HG03066 (cell line): ENCODE measurements around the gene CRACR2B.

Experiments used
- ATAC-seq: cut with Tn5 transposase; IDR thresholded peaks from one replicate; pipeline ENCODE4 v1.9.1; 2021; ENCODE audit warnings: low read depth; ENCODE audit not compliant: unreplicated experiment

The CRACR2B gene

DNA sequence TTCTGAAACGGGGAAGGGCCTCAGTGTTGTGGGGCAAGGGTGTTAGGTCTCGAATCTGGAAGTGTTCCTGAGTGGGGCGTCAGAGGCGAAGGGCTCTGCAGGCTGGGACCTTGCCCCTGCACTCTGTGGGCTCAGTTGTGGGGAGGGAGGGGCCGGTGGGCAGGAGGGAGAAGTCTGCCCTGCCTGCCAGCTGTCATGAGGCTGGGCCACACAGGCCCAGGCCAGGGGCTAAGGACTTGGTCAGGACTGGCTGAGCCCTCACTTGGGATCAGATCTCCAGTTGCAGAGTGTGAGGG is at the start of gene CRACR2B:
Gene CRACR2B (plus strand): TSS at position 23 of the 296 bp plus-strand sequence. CDS start 689 bp downstream, outside the sequence.
- no peak for ATAC-seq

- ATAC-seq, result no peak
Measured at GRCh38 chr11:778976-779954, 48.5 kb upstream of the CRACR2B start.

DNA sequence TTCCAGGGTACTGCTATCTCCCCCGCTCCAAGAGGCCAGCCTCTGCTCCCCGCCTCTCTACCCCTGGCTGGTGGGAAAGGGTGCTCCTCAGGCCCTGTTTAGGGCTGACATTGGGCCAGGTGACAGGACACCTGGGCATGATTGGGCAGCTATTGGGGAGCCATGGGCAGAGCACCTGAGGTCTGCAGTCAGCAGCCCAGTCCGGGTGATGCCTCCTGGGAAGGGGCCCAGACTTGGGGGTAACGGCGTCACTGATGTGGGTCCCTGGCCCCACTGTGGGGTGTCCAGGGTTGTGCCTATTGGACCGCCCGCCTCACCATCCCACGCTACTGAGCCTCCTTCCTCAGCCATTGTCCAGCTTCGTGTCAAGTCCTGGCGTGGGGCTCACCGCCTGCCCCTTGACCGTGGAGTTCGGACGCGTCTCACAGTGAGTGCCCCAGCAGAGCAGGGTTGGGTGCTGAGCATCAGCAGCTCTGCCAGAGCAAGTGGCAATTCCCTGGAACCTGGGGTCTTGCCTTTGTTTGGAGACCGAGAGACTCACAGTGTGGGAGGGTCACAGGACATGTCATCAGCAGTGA is 47.7 kb upstream of the CRACR2B start:
- no peak for ATAC-seq

DNA sequence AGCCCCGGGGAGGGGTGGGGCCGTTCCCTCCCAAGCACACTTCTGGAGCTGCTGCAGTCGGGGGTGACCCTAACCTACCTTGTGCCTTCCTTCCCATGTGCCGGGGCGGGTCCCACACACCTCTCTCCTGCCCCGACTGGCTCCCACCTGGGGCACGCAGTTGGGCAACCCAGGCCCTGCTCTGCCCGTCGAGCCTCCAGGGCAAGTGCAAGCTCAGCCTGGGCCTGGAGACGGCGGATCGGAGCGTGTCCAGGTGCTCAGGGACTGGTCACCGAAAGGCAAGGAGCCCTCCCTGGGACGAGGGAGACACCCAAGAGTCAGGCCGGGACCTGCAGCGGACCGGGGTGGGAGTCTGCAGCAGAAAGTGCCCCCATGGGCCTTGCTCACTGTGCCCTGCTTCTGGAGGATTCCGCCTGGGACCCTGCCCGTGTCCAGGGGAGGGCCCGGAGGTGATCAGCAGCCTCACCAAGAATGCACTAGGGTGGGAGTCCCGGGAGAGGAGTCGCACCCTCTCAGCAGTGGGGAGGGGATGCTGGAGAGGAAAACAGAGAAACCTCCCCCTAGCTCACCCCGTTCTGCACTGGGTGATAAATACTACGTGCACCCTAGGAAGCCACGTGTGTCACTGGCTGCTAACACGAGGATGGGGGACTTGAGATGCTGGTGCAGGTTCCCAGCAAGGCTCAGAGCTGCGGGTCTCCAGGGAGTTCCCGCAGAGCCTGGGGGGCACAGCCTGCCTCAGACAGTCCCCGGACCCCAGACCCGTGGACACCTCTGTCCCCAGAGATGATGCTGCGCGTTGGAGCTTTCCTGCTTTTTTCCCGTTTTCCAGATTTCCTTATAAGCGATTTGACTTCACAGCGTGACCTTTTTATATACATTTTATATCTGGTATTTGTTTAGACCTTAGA is 45.2 kb upstream of the CRACR2B start:
- no peak for ATAC-seq

DNA sequence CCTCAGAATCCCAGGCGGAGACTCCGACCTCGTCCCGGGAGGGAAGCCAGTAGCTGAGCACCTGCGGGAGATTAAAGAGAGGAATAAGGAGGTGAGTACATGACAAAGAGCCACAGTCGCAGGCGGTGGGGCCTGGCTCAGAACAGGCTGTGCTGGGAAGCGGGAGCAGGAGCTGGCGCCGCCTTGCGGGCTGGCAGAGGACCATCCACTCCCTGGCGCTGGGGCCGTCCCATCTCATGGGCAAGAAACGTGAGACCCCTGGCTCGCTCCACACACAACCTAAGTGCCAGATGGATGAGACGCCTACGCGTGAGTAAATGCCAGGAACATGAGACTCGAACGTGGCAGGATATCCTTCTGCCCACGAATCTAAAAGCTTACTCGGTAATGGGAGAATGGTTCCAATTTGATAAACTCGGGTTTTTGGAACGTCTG is 44.1 kb upstream of the CRACR2B start:
- no peak for ATAC-seq

DNA sequence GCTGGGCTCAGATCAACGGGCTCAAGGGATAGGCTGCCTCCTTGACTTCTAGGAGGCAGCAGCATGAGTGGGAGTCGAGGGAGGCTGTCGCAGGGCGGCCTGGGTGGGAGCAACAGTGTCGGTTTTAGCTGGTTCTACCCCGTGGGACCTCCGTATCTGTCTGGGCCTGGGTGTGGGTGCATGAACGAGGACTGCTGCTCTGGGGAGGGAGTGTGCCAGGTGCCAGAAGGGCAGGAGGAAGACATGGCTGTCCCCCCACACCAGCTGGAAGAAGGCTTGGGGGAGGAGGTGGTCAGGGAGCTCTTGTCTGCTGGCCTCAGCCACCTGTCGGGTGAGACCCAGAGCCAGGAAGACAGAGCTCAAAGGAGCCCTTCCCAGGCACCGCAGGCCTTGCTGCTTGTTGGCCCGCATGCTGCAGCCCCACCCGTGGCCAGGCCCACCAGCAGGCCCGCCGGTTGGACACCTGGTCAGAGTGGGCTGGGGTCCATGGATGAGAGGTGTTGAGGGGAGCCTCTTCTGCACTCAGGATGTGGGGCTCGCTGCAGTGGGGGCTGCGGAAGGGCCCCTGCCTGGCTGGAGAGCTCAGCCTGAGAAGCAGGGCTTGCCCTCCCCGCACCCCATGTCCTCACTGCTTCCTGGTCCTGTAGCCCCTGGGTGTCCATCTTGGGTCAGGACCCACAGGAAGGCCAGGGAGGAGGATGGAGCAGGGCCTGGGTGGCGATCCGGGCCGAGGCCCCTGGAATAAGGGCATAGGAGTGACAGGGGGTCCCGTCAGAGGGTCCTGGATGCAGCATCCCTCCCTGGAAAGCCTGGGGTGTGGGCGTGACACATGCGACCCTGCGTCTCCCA is 41.3 kb upstream of the CRACR2B start:
- no peak for ATAC-seq

DNA sequence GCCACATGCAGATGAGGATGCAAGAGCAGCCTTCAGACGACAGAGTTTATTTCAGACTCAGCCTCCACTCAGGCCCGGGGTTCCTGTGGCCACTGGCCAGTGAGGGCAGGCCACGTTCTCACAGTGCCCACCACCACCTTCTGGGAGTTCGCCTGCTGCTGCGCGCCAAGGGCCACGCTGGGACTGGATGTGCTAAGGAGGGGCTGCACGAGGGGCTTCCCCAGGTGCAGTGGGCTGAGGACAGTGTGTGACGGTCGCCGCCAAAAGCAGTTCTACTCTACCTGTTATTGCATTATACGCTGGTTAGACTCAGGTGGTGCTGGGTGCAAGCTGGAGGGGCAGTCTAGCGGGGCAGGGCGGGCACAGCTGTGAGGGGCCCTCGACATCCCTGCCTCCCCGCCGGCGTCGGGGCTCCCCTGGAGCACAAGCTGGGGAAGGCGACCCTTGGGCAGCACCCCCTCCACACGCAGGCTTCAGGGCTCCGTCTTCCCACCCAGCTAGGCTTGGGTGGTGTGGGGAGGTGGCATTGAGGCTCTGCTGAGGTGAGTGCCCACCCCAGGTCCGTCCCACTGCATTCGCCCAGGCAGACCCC is 40.5 kb upstream of the CRACR2B start:
- no peak for ATAC-seq

- no peak for ATAC-seq
Measured at GRCh38 chr11:788009-788640, 39.6 kb upstream of the CRACR2B start.

- ATAC-seq, result no peak
Measured at GRCh38 chr11:788953-789940, 38.5 kb upstream of the CRACR2B start.

- ATAC-seq, result no peak
Measured at GRCh38 chr11:789943-790342, 37.8 kb upstream of the CRACR2B start, which contains the start of gene CEND1. Gene CEND1 (minus strand): TSS chr11:790090. CDS start chr11:788576, 1,514 bp downstream.

DNA sequence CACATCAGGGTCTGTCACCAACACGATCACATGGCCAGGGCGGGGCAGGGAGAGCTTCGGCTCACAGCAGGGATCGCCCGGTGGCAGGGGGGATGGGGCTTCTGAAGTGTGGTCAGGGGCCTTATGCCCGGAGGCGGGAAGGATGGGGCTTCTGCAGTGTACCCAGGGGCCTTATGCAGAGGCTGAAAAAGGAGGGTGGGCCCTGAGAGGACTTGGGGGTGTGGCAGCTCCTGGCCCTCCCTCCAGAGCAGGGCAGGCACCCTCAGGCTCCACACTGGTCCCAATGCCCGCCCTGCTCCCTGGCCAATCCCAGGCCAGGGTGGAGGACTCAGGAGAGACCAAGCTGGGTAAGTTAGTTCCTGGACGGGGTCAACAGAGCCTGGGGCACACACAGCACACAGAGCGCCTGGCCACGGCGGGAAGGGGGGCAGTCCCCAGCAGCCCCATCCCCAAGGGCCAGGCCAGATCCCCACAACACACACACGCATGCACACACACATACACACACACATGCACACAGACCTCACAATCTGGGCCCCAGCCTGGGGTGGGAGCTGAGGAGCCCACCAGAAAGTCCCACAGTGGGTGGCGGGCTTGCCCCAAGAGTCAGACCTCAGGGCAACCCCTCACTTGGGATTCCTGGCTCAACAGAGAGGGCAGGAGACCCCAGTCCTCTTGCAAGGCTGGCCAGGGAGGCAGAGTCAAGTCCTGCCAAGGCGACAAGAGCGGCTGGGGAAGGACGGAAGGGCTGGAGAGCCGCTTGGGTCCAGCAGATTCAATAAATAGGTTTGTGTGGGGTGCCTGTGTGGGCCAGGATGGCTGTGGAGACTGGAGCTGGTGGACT is 36.8 kb upstream of the CRACR2B start:
- no peak for ATAC-seq

- ATAC-seq, result no peak
Measured at GRCh38 chr11:791658-792534, 35.8 kb upstream of the CRACR2B start.

- ATAC-seq, result no peak
Measured at GRCh38 chr11:792535-792821, 35.2 kb upstream of the CRACR2B start.

GRCh38 chr11:792873-793272 is 34.8 kb upstream of the CRACR2B start:
- no peak for ATAC-seq

DNA sequence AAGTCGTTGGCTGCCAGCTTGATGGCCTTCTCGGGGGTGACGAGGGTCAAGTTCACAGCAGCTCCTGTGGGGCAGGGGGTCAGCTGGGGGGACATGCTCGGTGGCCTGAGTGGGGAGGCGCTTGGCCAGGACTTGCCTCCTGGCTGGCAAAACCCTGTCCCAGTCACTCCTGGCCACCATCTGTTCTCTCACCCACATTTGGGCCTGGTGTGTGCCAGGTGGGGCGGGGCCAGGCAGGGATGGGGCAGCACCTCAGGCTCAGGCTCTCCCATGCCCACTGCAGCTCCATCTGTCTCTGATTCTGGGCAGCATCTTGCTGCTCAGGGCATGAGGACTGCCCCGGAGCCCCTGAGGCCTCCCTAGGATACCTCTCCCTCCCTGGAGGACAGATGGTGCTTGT is 34.2 kb upstream of the CRACR2B start:
- ATAC-seq, result no peak

GRCh38 chr11:794013-794765 is 33.5 kb upstream of the CRACR2B start:
- ATAC-seq, result no peak
